Left colon (tissue), 2 donors: ENCODE data around the gene KCNG4. TPM values are rescaled to one million over a fixed set of nuclear protein-coding genes. Genes with fewer than 3 reads are reported as not detected.
A peak's percentile ranks its signal among the peaks of the same experiment; 100 is the strongest.

Experiments
- ATAC-seq: fragments of 200-7000 bp; cut with Tn5 transposase; one replicate; pipeline ENCODE4 v1.9.1; 2020; ENCODE audit warnings: mild to moderate bottlenecking, moderate library complexity
- DNase-seq, 2 donors: peaks; one replicate each; pipeline ENCODE4 v3.0.0-alpha.2; 2020
- intact Hi-C, 2 donors: fragments of 100-400 bp; cut with DNase I in 1 of 2; cut with micrococcal nuclease in 1 of 2; formaldehyde crosslinking; loops; one replicate each; pipeline versions ENCODE4 v1.11.2 to v1.14.0; 2022; cut with DNase I, micrococcal nuclease
- total RNA-seq, 2 donors: library from RNA; stranded (reverse); fragmentation: NEBNext Ultra II Directional; extraction: Animal tissue kit (Norgen Biotek cat#: 25700); gene quantifications; one replicate each; pipeline ENCODE4 v1.2.1, GENCODE V29; 2021
- donor health status: DM: no; HTN: no; CAD: no.
- donor health status: DM: yes; HTN: yes; CAD: no.

Gene KCNG4
- total RNA-seq, 2 donors from 2014 or later: not detected

DNA sequence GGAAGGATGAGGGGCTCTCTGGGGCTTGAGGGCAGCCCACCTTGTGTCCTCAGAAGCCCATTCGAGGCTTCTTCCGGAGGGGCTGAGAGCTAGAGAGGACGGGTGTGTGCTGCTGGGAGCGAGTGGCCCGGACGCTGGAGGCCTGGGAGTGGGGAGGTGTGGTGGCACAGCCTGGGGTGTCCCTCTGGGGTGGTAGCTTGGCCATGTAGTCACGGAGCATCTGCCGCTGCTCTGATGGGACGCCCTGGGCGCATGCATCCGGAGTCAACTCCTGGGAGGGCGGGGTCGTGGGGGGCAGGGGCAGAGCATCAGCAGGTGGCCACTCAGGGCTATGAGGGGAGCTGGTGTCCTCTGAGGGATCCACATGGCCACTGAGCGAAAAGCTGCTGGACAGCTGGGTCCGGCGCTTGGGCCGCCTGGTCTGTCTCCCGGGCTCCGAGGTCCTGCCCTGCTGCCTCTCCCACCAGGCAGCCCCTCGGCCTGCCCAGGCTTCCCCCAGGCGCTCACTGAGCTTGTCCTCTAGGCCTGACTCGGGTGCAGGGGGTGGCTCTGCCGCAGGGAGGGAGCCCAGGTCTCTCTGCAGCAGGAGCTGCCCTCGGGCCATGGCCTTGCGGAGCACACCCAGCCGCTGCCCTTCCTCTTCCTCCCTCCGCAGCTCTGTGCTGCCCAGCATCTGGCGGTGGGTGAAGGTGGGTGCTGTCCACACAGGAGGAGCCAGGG, 60.8 kb downstream of the KCNG4 start:
- intact Hi-C loops: no loop called here

DNA sequence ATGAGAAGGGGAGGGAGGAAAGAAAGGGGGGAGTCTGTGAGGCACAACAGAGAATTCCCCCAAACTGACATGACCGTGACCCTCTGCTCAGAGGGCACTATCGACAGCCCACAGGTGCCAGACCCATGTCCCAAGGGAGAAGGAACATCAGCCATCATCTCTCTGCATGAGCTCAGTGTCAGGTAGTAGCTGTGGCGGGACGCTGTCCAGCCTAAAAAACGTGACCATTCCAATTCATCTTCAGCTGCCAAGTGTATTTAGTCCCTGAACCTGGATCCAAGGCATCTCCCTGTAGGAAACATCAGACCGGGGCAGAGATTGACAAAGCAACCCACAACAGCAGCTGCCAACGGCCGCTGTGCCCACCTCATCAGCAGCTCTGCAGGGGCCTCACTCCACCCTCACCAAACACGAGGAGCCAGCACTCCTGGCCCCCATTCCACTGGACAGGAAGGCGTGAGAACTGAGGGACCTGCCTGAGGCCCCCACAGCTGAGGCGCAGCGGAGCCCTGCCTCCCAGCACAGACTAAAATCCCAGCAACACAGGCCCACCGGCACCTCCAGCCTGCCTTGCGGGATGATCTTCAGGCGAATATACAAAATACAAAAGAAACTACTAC, 61.6 kb downstream of the KCNG4 start:
- intact Hi-C loops: no loop called here
- DNase-seq (no peak), ATAC-seq (no peak)

More for the DNA sequence above, 60.8 kb downstream of the KCNG4 start:
- ATAC-seq (no peak), DNase-seq (no peak)

DNA sequence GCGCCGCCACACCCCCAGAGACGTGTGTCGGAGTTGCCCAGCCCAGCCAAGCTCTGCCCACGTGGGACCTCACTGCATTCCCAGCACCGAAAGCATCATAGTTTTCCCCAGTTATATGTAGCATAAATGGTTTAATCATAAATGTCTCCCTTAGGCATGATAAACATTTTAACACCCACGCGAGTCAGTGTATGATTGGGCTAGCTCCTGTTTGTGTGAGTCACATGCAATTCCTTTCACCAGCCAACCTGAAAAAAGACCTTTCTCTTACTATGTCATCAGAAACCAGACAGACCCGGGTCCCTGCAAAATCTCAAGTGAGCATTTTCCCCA, 62.1 kb downstream of the KCNG4 start:
- intact Hi-C loops: no loop called here
- ATAC-seq: no peak
- DNase-seq: no peak

DNA sequence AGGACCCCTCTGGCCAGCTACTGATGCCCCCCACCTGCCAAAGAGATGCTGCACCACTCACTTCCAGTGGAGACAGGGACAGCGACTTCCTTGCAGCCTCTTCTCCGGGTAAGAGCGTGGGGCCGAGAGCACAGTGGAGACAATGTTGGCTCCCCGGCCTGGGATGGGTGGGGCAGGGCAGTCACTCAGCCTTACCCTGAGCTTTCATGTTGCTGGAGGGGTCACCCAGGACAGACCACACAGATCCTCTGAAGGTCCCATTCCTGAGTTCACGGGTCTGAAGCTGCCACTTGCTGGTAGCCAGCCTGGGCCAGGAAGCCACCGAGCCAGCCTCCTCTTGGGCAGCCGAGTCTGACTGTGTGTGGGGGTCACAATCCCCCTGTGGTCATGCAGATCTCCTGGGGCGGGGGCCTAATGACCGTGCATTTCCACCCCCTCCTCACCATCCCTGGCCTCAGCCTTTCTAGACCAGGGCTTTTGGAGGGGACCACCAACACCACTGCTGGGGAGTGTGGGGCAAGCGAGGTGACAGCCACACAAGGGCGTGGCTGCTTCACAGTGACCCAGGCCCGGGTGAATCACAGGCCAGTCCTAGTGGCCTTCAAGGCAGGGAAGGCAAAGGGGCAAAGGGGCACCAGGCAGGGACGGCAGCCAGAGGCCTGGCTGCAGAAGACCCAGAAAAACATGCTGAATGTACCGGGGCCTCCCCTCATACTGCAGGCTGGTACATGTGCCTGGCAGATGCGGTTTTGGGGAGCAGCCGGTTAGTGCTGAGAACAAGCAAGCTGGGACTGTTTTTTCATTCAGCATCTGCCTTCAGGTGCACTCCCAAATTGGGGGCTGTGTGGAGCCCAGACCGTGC, 63.4 kb downstream of the KCNG4 start:
- DNase-seq (no peak), ATAC-seq (peak; percentile 20)
- intact Hi-C loops: no loop called here

DNA sequence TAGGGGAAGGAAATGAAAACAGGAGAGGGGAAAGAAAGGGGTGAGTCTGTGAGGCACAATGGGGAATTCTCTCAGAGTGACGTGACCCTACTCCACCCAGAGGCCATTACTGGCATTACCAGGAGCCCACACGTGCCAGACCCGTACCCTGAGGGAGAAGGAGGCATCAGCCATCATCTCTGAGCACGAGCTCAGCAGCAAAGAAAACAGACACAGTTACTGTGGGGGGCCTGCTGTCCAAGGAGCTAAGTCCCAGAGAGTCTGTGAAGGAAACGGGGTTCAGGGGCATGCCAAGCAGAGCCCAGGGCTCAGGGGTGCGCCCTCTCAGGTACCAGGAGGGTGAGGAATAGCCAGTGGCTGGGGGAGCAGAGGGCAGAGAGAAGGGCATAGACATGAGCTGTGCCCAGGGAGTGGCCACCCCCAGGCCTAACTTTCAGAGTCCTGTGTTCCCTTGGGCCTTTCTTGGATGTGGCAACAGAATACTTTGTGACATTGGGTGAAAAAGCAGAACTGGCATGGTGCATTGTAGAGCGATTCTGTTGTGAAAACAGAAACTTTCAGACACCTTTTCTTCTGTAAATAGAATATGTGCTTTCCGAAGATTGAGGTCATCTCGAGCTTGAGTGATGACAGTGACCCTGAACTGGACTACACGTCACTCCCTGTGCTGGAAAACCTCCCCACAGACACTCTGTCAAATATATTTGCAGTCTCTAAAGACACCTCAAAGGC, 64.3 kb downstream of the KCNG4 start:
- ATAC-seq (peak; percentile 71), DNase-seq (peak in 1 of 2 donors; percentile 58)
- intact Hi-C loops: no loop called here

DNA sequence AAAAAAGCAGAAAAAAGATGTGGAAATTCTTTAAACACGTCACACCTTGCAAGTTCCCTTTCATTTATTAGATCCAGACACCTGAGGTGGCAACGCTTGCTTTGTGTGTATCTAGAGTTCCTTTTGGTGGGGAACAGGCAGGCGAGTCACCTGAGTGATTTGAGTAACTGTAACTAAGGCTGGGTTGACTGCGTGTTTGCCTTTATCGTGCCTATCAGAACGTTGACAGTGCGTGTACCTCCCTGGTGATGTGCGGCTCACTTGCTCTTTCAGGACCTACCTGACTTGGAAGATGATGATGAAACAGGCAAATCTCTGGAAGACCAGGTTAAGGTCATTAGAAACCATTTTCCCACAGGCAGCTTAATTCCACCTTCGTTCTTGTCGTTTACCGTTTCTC, 65.4 kb downstream of the KCNG4 start:
- ATAC-seq (no peak), DNase-seq (no peak)
- intact Hi-C loops: no loop called here

DNA sequence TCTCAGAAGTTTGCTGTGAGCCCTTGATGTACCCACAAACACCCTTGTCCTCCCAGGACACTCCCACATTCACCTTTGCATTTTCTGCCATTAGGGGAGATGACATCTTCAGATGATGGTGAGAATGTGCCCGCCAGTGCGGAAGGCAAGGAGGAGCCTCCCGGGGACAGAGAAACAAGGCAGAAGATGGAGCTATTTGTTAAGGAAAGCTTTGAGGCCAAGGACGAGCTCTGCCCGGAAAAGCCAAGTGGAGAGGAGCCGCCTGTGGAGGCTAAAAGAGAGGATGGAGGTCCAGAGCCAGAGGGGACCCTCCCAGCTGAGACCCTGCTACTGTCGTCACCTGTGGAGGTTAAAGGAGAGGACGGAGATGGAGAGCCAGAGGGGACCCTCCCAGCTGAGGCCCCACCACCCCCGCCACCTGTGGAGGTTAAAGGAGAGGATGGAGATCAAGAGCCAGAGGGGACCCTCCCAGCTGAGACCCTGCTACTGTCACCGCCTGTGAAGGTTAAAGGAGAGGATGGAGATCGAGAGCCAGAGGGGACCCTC, 70.0 kb downstream of the KCNG4 start:
- intact Hi-C loops: no loop called here
- no peak for DNase-seq
- no peak for ATAC-seq

Other genes starting within 250 kb of the KCNG4 start
- gene SLC38A8, start 197.2 kb downstream of the KCNG4 start, total RNA-seq: not detected
- 10 to 100 TPM; 68.5 to 73.8 TPM for gene MBTPS1, start 123.1 kb downstream of the KCNG4 start, total RNA-seq
- 10 to 100 TPM; 11.5 to 13.2 TPM for gene HSDL1, start 94.8 kb downstream of the KCNG4 start, total RNA-seq
- under 1 TPM; 0.09 to 0.34 TPM for gene DNAAF1, start 94.7 kb downstream of the KCNG4 start, total RNA-seq
- gene TAF1C, start 53.0 kb downstream of the KCNG4 start, total RNA-seq: 10 to 100 TPM; 33.1 to 36.8 TPM
- gene ADAD2, start 48.9 kb downstream of the KCNG4 start, total RNA-seq: under 1 TPM in 1 of 2 donors, not detected in 1; 0.14 TPM
- 10 to 100 TPM in 1 of 2 donors, 1 to 10 TPM in 1; 4.3 to 12.3 TPM for gene WFDC1, start 54.9 kb upstream of the KCNG4 start, total RNA-seq
- 100 to 1,000 TPM; 188 to 253 TPM for gene ATP2C2, start 128.5 kb upstream of the KCNG4 start, total RNA-seq